CD4-positive, alpha-beta T cell treated with Interleukin-2 at 100 ng/mL for 4 hours (primary cell): ENCODE measurements around the gene GINS3.

ENCODE experiments used
- DNase-seq: peaks from one replicate; pipeline ENCODE4 v3.0.0-alpha.2; 2020; ENCODE audit warnings: low spot score

GINS3 gene

DNA sequence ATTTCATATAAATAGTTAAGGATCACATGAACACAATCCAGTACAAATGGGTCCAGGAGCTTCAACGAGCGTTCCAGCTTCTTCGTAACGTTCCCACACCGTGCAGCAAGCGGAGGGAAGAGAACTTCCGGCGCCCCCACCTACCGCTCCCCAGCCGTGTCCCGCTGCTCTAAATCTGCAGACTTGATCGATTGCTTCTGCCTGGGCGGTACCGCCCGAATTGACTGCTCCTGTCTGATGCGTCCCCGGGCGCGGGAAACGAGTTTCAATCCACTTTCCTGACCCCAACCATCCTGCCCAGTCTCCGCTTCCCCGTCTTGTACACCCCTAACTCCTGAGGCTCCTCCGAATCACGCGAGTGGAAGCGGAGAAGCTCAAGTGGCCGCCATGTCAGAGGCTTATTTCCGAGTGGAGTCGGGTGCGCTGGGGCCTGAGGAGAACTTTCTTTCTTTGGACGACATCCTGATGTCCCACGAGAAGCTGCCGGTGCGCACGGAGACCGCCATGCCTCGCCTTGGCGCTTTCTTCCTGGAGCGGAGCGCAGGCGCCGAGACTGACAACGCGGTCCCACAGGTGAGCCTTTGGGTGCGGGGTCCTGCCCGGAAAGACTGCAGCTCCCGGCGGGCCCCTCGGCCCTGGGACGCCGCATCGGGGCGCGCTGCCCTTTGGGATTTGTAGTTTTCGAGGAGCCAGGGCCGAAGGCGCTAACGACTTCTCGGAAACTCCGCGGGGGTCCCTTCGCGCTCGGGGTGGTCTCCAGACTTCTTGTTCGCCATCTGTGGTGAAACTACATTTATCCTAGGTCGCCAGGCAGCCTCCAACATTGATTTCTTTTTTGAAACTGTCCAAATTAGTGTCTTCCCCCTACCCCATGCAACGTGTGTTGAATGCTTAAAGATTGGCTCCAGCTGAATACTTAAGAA lies at the start of gene GINS3:
GINS3 (plus strand) TSS at position 257 of the 923 bp plus-strand sequence; CDS start at position 388, 131 bp downstream.
- peak; percentile 87 for DNase-seq

DNA sequence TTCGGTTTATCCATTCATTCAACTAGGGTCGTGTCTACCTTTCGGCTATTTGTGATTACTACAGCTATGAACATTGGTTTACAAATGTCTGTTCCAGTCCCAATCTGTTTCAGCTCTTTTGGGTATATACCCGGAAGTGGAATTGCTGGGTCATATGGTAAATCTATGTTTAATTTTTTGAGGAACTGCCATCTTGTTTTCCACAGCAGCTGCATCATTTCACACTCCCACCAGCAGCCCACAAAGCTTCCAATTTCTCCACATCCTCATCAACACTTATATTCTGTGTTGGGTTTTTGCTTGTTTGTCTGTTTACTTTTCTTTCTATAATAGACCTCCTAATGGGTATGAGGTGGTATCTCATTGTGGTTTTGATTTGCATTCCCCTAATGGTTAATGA lies 48.7 kb upstream of the GINS3 start:
- DNase-seq = no peak

DNA sequence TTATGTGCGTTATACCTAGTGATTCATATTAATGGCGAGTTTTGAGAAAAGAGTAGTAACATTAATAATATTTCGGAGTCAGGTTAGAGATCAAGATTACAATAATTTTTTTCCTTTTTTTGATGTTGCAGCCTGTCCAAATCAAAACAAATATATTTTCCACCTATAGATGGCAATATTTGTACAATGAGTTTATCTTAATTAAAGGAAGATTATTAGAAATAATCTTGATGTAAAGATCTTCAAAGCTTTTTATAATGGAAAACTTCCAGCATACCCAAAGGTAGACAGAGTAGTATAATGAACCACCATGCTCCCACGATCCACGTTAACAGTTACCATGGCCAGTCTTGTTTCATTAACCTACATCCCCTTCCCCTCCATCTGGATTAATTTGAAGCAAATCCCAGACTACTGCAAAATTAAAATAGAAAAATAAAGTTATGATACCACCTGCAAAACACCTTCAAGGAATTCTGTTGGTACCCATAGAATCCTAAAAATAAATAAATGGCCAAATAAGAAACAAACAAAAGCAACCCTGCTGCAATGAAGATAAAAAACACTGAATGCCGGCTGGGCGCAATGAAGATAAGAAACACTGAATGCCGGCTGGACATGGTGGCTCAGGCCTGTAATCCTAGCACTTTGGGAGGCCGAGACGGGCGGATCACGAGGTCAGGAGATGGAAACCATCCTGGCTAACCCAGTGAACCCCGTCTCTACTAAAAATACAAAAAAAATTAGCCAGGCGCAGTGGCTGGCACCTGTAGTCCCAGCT lies 46.5 kb upstream of the GINS3 start:
- no peak for DNase-seq

DNA sequence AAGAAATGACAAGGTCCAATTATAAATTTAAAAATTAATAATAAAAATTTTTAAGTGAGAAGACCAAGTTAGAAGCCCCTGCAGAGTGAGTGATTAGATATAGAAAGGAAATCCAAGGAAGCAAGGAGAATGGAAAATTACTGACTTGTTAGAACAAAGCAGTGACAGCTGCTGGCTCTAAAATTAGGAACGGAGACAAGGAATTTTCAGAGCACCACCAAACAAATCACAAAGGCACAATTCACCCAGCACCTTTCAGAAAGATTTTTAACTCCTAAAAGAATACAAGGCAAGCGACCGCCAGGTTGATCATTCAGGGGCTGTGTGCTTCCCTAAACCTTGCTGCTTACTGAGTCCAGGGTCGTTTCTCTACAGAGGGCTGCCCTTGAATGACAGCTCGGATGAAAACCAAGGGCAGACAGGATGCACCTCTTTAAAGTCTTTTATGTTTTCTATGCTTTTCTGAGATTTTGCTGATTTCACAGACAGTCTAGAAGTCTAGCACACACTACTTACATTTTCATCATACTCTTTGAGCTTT lies 45.4 kb upstream of the GINS3 start:
- no peak for DNase-seq

- no peak for DNase-seq
Measured at GRCh38 chr16:58348986-58349385, 43.3 kb upstream of the GINS3 start.

- no peak for DNase-seq
Measured at GRCh38 chr16:58352690-58353089, 39.6 kb upstream of the GINS3 start.

DNA sequence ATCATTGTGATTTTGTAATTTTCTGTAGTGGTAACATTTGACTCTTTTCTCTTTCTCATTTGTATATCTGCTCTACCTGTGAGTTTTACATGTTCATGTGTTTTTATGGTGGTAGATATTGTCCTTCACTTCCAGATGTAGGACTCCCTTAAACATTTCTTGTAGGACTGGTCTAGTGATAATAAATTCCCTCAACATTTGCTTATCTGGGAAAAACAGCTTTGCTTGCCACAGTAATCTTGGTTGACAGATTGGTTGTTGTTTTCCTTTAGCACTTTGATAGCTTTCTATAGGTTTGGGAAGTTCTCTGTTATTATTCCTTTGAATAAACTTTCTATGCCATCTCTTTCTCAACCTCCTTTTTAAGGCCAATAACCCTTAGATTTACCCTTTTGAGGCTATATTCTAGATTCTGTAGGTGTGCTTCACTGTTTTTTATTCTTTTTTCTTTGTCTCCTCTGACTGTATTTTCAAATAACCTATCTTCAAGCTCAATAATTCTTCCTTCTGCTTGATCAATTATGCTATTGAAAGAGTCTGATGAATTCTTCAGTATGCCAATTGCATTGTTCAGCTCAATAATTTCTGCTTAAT lies 32.1 kb upstream of the GINS3 start:
- DNase-seq = no peak

DNA sequence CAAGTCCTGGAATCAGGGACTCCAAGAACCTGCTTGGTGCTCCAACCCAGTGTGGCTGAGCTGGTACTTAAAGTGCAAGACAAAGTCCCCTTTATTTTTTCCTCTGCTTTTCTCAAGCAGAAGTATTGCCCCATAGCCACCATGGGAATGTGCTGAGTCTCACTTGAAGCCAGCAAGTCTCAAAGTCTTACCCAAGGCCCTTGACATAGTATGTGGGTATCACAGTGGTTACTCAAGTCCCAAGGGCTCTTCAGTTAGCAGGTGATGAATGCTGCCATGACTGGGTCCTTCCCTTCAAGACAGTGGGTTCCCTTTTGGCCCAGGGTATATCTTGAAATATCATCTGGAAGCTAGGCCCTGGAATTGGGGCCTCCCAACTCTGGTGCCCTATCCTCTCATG lies 30.5 kb upstream of the GINS3 start:
- DNase-seq = no peak

DNA sequence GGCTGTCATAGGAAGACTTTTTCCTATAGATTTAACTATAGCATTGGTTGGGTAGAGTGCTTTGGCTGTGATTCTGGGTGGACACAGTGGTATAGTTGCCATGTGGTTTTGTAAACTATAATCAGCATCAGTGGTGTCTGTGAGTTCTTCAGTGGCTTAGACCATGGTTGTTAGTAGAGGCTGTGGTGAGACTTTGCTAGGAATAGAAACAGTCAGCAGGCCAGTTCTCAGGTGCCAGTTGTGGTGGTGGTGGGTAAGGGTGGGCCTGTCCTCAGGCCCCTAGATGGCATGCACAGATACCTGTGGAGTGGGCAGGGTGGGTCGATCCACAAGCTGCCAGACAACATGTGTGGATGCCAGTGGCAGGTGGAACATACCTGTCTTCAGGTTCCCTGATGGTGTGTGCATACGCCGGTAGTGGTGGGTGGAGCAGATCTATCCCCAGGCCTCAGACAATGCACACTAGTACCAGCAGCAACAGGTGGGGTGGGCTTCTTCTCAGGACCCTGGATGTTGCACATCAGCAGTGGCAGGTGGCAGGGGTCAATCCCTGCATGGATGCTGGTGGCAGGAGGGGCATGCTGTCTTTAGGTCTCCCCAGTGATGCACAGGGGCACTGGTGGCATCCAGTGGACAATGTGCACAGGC lies 28.4 kb upstream of the GINS3 start:
- no peak for DNase-seq

- no peak for DNase-seq
Measured at GRCh38 chr16:58365623-58366022, 26.6 kb upstream of the GINS3 start.

DNA sequence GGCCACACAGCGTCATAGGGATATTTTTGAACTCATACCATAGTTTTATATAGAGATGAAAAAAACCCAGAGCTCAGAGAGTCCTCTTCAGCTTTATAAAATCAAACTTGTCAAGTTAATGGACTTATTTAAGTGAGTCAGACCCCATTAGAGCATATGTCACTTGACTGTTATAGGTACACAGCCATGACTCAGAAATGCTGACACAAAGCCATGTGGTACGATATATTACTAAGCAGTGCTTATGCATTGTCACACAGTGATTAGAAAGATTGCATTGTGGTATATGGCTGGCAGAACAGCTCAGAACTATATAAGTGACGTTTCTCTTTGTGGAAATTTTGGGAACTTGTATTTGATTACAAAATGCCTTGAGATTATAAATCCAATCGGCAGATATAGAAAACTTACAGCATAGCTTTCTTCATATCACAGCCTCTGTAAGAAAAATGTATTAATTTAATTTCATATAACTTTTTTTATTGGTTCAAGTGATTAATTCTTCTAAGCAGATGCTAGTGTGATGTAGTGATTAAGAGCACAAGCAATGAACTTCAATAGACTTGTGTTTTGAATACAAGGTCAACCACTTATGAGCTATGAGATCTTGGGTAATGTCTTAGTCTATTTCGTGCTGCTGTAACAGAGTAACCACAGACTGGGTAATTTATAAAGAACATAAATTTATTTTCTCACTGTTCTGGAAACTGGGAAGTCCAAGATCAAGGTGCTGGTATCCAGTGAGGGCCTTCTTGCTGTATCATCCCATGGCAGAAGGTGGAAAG lies 25.8 kb upstream of the GINS3 start:
- DNase-seq = no peak

DNA sequence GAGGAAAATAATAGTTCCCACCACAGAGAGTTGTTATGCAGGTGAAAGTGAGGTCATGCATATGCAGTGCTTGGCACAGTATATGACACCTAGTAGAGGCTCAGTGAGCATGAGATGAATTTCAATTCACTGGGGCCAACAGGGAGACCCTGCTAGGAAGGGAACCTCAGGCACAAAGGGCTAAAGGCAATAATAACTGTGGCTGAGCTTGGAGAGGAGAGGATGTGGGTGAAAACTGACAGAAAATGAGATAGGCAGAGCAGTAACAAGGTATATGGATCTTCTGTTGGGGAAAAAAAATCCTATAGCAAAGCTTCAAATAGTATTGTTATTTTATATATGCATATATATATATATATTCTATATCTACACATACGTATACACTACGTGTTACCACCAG lies 25.0 kb upstream of the GINS3 start:
- no peak for DNase-seq

- no peak for DNase-seq
Measured at GRCh38 chr16:58371841-58372240, 20.4 kb upstream of the GINS3 start.

DNA sequence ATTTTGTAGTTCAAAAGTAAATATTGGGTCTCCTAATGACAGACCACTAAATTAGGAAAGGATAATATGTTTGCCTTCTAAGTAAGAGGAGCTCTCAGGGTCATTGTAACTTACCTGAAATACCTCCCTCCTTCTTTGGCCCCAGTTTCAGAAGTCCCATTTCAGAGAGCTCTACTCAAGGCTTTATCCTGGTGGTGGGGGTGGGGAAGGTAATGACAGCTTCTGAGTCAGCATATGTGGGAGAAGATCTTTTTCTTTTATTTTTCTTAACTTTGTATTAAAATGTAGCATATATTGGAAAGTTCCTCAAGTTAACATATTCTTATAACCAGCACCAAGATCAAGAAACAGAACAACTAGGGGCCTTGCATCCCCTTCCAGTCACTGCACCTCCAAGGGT lies 16.9 kb upstream of the GINS3 start:
- no peak for DNase-seq

- DNase-seq = no peak
Measured at GRCh38 chr16:58377932-58378331, 14.3 kb upstream of the GINS3 start.

DNA sequence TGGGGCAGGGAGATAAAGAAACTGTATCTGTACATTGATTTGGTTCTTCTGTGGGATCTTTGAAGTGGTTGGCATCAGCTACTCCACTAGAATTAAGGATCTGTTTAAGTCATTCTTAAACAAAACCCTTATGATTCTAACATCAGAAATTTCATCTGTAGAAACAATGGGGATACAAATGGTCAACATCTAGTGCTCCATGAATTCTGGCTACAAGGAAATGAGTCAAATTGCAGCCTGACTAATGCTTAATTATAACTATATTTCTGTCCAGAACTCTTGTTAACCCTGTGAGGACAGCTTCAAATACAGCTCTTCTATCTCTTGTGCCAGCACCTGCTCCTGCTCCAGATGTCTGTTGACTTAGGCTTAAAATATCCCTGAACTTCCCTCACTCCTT lies 13.9 kb upstream of the GINS3 start:
- no peak for DNase-seq

- no peak for DNase-seq
Measured at GRCh38 chr16:58379736-58380135, 12.5 kb upstream of the GINS3 start.

- no peak for DNase-seq
Measured at GRCh38 chr16:58381661-58382060, 10.6 kb upstream of the GINS3 start.

DNA sequence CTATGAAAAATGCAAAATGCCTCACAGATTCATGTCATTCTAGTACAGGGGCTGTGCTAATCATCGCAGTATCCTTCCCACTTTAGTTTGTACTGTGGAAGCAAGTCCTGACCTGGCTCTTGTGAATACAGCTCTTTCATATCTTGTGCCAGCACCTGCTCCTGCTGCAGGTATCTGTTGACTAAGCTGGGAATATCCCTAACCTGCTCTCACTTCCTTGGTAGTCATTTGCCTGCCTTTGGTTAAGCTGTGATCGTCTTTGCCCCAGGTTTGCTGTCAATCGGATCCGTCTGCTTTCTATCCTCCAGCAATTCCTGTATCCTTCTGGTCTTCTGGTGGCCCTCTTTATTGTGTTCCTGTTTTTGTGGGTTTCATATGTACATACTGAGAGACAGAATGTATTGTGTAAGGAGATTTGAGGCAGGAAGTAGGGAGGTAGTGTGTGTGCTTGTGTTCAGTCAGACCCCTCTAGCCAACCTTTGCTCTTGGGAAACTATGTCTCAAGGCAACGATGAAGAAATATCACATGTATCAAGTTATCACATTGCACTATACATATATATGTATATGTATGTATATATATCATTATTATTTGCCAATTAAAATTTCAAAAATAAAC lies 7.7 kb upstream of the GINS3 start:
- no peak for DNase-seq

- no peak for DNase-seq
Measured at GRCh38 chr16:58385218-58385773, 7.0 kb upstream of the GINS3 start.
